GM12864 (cell line): Measurements from ENCODE around the gene CTSF.

Experiments
- DNase-seq: peaks from one replicate; pipeline ENCODE4 v3.0.0-alpha.2; 2011; ENCODE audit warnings: low read depth
- H3K4me3 ChIP-seq: 2 replicates; pipeline ENCODE4 v1.5.1; 2011; ENCODE audit warnings: mild to moderate bottlenecking, low read depth, low read length, control low read depth
- CTCF ChIP-seq: IDR thresholded peaks from 2 replicates; pipeline ENCODE4 v1.5.1; 2011; ENCODE audit warnings: low read depth, mild to moderate bottlenecking, moderate library complexity, low read length, control low read depth, inconsistent platforms; ENCODE audit errors: missing control alignments

Gene CTSF

GRCh38 chr11:66569076-66569475 lies 670 bp upstream of the CTSF start:
- no peak for TF ChIP-seq CTCF
- no peak overlapping the region for H3K4me3 ChIP-seq
- no peak for DNase-seq

GRCh38 chr11:66567787-66568123 lies 651 bp downstream of the CTSF start:
- H3K4me3 ChIP-seq: no peak overlapping the region
- DNase-seq: no peak
- TF ChIP-seq CTCF: no peak

- TF ChIP-seq CTCF: no peak
- no peak overlapping the region for H3K4me3 ChIP-seq
- no peak for DNase-seq
Observed at GRCh38 chr11:66566221-66566620, 2.2 kb downstream of the CTSF start.

- TF ChIP-seq CTCF: no peak
- H3K4me3 ChIP-seq: no peak overlapping the region
- DNase-seq: no peak
Observed at GRCh38 chr11:66564984-66565383, 3.4 kb downstream of the CTSF start.

GRCh38 chr11:66564538-66564937 lies 3.9 kb downstream of the CTSF start:
- no peak for TF ChIP-seq CTCF
- H3K4me3 ChIP-seq: no peak overlapping the region
- no peak for DNase-seq

DNA sequence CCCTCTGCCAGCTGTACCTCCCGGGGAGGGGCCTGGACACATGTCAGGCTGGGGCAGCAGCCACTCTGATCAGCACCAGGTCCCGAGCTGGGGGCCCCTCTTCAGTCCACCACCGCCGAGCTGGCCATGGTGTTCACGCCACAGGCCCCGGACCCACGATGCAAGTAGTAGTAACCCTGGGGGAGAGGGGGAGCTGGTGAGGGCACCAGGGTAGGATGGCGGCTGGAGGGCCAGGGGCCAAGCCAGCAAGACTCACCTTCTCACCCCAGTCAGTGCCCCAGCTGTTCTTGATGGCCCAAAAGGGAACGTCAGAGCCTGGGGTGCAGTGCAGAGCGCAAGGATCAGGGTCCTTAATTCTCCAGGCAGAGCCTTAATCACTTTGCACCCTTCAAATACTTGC lies 4.6 kb downstream of the CTSF start:
- no peak for DNase-seq
- no peak overlapping the region for H3K4me3 ChIP-seq
- no peak for TF ChIP-seq CTCF

GRCh38 chr11:66562907-66563583 lies 5.4 kb downstream of the CTSF start:
- DNase-seq: no peak
- H3K4me3 ChIP-seq: no peak overlapping the region
- no peak for TF ChIP-seq CTCF
